NCI-H748 (cell line): ENCODE measurements around the gene UTF1.
A peak's percentile ranks its signal among the peaks of the same experiment; 100 is the strongest.
"Not testable (repeated sequence)": the region's sequence is repeated elsewhere in the genome, so short reads cannot be mapped to it uniquely, and the experiment has no call there.

Source experiments
- DNase-seq: peaks from one replicate; lab custom pipeline; 2025; ENCODE audit not compliant: unreplicated experiment; lab: John Stamatoyannopoulos, UW

Gene UTF1

DNA sequence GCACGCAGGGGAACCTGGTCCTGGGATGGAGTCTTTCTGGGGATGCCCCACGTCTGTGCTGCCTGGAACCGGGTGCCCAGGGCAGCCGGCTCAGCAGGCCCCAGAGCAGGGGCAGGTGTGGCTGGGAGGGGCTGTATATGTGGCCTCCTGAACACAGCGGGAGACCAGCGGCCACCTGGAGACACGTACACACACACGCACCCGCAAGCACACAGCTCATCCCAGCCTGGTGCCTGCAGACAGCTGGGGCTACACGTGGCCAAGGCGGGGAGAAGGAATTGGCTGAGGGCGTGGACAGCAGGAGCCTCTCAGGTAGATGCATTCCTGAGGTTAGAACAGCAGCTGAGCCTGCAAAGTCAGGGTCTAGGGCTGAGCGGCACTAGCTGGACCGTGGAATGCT is 32.7 kb downstream of the UTF1 start:
- peak; percentile 63 for DNase-seq

GRCh38 chr10:133263674-133264073 is 33.7 kb downstream of the UTF1 start:
- DNase-seq: no peak

DNA sequence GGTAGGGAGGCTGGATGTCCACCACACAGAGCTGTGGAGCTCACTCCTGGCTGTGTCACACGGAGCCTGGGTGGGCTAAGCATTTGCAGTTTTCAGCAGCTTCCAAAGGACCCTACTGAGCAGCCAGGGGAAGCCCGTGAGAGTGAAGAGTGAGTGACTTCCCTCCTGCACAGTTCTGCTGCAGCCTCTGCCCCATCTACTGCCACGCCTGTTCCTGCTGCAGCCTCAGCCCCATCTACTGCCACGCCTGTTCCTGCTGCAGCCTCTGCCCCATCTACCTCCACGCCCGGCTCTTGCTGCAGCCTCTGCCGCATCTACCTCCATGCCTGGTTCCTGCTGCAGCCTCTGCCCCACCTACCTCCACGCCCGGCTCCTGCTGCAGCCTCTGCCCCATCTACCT is 34.4 kb downstream of the UTF1 start:
- no peak for DNase-seq

- not testable (repeated sequence) for DNase-seq
Observed at GRCh38 chr10:133265052-133265451, 35.0 kb downstream of the UTF1 start.

DNA sequence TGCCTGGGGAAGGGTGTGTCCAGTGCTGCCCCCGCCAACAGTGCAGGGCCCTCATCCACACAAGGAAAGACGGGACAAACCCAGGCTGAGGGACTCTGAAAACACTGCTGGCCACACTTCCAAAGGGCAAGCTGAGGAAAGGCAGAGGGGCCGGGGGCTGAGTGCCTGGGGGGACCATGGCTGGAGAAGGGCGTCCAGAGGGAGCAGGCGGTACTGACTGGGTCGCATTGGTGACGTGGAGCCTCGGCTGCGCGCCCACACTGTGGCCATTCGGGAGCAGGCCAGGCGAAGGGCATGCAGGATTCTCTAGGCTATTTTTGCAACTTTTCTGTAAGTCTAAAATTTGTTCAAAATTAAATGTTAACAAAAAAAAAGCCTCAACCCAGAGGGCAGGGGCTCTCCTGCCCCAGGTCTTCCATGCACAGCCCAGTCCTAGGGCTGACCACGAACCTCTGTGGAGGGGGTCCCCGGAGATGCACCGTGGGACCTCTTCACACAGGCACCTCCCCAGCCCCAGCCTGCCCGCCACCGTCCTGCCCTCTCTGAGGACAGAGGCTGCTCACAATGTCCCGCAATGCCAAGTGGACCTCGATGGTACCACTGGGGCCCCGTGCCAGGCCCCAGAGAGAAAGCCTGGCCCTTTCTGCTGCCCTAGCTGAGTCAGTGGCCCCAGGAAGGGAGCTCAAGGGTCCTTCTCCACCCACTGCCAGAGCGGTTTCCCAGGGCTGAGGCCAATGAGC is 36.2 kb downstream of the UTF1 start:
- no peak for DNase-seq

GRCh38 chr10:133267293-133267692 is 37.3 kb downstream of the UTF1 start:
- no peak for DNase-seq

GRCh38 chr10:133267829-133268228 is 37.8 kb downstream of the UTF1 start:
- no peak for DNase-seq

GRCh38 chr10:133268532-133268931 is 38.5 kb downstream of the UTF1 start:
- DNase-seq: no peak

- DNase-seq: no peak
Observed at GRCh38 chr10:133269367-133269766, 39.4 kb downstream of the UTF1 start.

DNA sequence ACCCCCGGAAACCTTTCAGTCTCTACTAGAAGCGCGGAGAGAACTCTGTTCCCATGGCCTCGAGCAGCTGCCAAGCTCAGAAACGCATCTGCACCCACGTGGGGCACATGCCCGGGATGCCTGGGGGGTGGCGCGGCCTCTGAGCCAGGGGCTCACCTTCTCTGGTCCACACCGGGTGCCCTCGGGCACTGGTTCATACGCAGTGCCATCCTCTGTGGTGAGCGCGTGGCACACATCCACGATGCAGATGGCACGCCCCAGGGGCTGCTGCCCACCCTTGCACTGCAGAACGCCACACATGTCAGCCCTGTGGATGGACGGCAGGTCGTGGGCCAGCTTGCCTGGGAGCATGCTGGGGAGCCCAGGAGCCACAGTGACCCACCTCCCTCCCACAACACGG is 40.2 kb downstream of the UTF1 start:
- no peak for DNase-seq

- DNase-seq: no peak
Observed at GRCh38 chr10:133270773-133271297, 40.8 kb downstream of the UTF1 start.

DNA sequence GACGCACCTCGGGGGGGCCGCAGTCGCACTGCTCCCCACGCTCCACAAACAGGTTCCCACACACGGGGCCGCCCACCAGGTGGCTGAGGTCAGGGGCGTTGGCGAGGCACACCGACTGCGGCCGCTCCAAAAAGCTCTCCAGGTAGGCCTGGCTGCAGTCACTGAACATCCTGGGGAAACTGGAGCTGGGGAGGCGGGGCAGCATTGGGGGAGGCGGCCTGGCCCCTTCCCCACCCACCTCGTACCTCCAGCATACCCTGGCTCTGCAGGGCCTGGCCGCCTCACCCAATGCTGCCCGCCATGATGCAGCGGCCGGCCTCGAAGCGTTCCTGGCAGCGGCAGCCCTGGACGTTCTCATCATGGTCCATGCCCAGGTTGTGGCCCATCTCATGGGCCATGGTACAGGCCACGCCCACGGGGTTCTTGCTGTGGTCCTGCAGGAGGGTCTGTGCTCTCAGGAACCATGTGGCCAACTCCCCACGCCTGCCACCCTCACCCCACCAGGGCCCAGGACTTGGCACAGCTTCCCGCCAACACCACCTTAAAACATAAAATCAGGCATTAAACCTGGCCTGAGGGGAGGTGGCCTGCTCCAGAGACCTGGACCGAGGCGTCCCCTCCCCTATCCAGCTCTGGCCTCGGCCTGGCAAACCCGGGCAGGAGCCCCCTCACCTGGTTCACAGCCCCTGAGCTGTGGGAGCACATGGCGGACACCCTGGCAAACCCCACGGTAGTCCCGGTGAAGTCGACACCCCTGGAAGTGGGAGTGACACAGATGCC is 41.7 kb downstream of the UTF1 start:
- no peak for DNase-seq

GRCh38 chr10:133272301-133272963 is 42.4 kb downstream of the UTF1 start:
- DNase-seq: no peak

DNA sequence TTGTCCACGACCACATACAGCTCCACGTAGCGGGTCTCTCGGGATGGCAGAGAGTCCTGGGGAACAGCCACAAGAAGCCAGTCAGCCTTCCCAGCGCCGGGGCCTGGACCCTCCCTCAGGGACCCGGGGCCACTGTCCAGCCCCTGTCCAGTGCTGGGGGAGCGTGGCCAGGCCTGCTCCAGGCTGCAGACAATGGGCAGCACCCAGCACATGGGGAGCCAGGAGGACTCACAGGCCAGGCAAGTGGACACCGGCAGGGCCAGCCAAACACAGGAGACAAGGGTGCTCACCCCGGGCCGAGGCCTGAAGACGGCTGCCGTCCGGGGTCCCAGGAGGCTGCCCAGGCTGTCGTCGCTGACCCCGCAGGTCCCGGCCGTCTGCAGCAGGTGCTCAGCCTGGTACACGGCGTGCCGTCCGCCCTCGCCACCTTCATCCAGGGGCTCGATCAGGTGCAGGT is 43.0 kb downstream of the UTF1 start:
- DNase-seq: no peak

- DNase-seq: no peak
Observed at GRCh38 chr10:133273534-133274143, 43.6 kb downstream of the UTF1 start.

DNA sequence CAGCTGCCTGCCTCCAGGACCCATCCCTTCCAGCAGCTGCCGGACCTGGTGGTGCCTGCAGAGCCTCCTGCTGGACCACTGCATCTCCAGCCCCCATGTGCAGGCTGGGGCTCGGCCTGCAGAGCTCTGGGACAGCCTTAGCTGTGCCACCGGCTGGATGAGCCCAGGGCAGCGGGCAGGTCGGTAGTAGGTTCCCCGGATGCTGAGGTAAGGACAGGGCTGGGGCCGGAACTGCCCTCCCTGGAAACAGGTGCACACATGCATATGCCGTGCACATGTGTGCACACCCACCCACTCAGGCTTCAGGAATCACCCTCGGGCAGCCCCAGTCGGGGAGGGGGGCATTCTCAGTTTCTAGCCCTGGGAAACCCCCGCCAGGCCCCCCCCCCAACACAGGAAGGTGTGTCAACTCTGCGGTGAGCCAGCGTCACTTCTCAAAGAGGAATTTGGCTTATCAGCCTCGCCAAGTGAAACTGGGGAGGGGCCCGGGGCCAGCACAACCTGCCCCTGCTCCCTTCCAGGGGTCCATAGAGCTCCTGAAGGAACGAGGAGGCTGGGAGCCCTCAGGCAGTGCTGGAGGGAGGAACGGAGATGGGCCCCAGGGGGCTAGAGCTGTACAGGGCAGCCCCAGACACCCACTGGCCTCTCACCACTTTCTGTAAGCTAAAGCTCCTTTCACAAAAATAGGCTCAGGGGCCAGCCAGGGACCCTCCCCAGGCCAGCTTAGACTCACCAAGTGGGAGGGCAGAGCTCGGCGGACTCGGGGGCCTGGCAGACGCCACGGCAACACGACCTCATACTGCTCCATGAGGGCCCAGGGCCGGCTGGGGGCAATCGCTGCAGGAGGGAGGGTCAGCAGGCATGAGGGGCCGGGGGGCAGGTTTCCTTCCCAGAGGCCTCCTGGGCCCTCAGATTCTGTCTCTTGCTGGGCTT is 45.0 kb downstream of the UTF1 start:
- no peak for DNase-seq

- DNase-seq: no peak
Observed at GRCh38 chr10:133275684-133276092, 45.7 kb downstream of the UTF1 start.

- no peak for DNase-seq
Observed at GRCh38 chr10:133276100-133276434, 46.0 kb downstream of the UTF1 start.

GRCh38 chr10:133276435-133277201 is 46.6 kb downstream of the UTF1 start, which contains the start of gene ADAM8:
Gene ADAM8, minus strand, starts transcription at chr10:133276868. Its CDS starts 51 bp downstream, at chr10:133276817.
- DNase-seq: peak; percentile 29
